ENCODE data around the gene HEATR5A.
"Not testable (repeated sequence)": the region's sequence is repeated elsewhere in the genome, so short reads cannot be mapped to it uniquely, and the experiment has no call there.

The HEATR5A gene

DNA sequence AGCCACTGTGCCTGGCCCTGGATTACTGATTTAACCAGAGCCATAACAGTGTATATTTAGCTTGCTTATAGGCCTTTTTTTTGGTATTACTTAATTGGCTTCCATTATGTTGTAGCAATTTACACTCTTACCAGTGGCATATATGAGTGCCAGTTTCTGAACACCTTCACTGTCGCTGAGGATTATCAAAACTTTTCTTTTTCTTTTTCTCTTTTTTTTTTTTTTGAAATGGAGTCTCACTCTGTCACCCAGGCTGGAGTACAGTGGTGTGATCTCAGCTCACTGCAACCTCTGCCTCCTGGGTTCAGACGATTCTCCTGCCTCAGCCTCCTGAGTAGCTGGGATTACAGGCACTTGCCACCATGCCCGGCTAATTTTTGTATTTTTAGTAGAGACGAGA lies 164.4 kb downstream of the HEATR5A start:
- DNase-seq: not testable (repeated sequence)

DNA sequence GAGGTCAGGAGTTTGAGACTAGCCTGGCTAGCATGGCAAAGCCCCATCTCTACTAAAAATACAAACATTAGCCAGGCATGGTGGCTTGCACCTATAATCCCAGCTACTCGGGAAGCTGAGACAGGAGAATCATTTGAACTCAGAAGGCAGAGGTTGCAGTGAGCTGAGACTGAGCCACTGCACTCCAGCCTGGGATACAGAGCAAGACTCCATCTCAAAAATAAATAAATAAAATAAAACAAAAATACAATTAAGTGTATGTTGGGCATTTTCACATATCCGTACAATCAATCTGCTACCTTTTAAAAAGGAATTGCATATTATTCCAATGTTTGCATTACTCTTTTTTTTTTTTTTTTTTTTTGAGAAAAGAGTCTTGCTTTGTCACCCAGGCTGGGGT lies 165.1 kb downstream of the HEATR5A start:
- DNase-seq: no peak

DNA sequence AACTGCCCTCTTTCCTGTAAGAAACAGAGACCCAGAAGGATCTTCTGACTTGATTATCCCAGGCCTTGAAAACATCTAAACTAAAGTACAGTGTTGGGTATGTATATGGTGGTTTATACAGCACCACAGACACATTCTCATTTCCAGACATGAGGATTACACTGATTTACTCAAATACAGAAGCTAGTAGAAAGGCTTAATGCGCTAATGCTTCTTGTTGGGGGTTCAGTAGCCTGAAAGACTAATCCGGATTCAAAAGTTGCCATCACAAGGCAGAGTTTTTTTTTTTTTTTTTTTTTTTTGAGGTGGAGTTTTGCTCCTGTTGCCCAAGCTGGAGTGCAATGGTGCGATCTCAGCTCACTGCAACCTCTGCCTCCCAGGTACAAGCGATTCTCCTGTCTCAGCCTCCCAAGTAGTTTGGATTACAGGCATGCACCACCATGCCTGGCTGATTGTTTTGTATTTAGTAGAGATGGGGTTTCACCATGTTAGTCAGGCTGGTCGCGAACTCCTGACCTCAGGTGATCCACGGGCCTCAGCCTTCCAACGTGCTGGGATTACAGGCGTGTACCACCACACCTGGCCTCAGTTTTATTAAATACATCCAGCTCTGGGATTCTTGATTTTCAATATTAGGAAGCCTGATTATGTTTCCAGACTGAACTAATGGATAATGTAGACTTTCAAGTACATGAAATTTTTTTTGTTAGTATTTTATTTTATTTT lies 166.4 kb downstream of the HEATR5A start:
- no peak for DNase-seq

DNA sequence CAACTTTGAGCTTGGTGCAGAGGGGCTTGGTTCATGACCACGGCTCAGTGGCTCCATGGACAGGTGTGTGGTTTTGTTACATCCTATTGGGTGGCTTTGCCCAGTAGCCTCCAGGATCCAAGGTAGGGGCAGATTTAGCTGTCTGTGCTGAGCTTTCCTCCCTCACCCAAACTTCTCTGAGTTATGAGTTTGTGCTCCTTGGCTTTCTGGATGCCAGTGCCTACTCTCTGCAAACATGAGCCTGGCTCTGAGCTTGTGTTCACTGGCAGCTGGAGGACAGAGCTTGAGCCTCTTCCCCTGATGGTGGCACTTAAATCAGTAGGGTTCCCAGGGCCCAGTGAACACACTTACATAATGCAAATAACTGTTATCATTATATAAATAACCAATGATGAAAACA lies 167.5 kb downstream of the HEATR5A start:
- no peak for DNase-seq

DNA sequence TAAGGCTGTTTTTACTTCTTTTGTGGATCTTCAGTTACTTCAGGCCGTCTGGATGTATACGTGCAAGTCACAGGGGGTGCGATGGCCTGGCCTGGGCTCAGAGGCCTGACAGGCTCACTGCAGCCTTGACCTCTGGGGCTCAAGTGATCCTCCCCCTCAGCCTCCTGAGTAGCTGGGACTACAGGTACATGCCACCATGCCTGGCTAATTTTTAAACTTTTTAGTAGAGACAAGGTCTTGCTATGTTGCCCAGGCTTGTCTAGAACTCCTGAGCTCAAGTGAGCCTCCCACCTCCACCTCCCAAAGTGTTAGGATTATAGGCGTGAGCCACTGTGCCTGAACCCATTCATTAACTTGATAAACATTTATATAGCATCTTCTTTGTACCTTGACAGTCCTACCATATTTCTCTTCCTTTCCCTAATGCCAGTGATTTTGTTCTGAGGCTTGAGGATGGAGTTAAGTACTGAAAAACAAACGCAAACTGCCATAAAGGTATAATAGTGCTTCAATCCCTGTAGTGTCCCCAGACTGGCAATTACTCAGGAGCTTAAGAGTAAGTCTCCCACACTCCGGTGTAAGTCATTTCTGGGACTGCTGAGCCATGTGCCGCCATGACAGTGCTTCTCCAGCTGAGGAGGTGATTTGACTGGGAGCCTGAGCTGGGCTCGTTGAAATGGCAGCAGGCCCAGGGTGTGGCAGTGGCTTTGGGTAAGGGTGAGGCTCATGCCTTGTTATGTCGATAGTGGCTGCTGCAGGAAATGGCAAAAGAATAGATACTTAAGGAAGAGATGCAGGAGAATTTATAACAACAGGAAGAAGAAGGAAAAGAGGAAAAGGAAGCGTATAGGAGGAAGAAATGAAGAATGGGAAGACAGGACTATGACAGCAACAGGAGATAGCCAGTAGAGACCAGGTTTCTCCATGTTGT lies 169.1 kb downstream of the HEATR5A start:
- DNase-seq: no peak

DNA sequence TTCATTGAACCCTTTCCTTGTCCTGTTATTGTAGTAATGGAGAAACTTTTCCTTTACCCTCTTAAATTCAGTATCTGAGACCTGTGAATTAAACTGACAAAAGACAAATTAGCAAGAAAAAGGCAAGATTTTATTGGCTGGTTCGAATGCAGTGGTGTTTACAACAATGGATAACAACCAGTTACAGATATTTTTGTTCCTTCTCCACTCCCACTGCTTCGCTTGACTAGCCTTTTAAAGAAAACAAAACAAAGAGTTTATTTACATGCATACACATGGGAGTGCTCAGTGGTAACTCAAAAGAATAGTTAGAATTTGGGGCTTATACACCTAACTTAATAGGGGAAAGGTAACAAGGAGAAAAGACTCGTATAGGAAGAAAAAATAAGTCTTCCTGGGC lies 175.7 kb downstream of the HEATR5A start:
- DNase-seq: no peak

DNA sequence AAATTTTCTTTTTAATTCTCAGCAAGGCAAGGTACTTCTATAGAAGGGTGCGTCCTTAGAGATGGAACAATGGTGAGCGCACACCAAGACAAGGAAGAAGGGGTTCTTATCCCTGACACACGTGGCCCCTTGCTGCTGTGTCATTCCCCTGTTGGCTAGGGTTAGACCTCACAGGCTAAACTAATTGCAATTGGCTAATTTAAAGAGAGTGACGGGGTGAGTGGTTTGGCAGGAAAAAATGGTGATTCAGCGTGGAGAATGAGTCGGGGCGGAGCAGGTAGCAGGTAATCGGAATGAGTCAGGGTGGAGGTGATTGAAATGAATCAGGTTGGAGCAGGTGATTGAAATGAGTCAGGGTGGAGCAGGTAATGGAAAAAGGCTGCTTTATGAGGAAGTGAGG lies 176.5 kb downstream of the HEATR5A start:
- DNase-seq: no peak

DNA sequence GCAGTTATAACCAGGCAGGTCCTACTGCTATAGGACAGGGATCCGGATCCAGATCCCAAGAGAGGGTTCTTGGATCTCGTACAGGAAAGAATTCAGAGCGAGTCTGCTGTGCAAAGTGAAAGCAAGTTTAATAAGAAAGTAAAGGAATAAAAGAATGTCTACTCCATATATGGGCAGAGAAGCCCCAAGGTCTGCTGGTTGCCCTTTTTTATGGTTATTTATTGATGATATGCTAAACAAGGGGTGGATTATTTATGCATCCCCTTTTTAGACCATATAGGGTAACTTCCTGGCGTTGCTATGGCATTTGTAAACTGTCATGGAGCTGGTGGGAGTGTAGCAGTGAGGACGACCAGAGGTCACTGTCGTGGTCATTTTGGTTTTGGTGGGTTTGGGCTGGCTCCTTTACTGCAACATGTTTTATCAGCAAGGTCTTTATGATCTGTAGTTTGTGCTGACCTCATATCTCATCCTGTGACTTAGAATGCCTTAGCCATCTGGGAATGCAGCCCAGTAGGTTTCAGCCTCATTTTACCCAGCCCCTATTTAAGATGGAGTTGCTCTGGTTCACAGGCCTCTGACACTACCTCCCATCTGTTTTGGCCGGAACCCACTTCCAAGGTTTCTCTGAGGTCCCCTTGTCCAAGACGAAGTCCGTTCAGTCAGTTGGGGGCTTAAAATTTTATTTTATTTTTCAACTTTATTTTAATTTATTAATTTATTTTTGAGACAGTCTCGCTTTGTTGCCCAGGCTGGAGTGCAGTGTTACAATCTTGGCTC lies 178.0 kb downstream of the HEATR5A start:
- DNase-seq: not testable (repeated sequence)
